HCT116 (cell line): ENCODE measurements around the gene FAM193A. TPM values are rescaled to one million over a fixed set of nuclear protein-coding genes. Genes with fewer than 3 reads are reported as not detected.

Experiments used
- ATAC-seq: fragments of 200-7000 bp; cut with Tn5 transposase; 2 replicates; pipeline ENCODE4 v1.9.1; 2020; ENCODE audit warnings: mild to moderate bottlenecking, moderate library complexity
- BruUV-seq: library from RNA; stranded (reverse); fragments of 400-500 nt; replicated peaks from 2 replicates; lab custom pipeline; 2021; lab: Mats Ljungman, UMichigan
- CTCF ChIA-PET: fragments of 300-600 bp; sonication (Branson Sonifier 250); formaldehyde crosslinking; loops from one replicate; lab custom pipeline; 2021; ENCODE audit warnings: antibody characterized with exemption; lab: Charles Lee
- POLR2A ChIA-PET: fragments of 300-600, 350-600 bp; sonication (Branson Sonifier 250); formaldehyde crosslinking; loops from one replicate; lab custom pipeline; 2021; ENCODE audit warnings: antibody characterized with exemption; lab: Charles Lee
- RAD21 ChIA-PET, 2 experiments: fragments of 300-600 bp; sonication (Branson Sonifier 250); formaldehyde crosslinking; loops; one replicate each; lab custom pipeline; 2023; ENCODE audit warnings: low total read pairs in 2 of 2; ENCODE audit not compliant: uncharacterized antibody in 2 of 2, unreplicated experiment in 2 of 2, low non-redundant PET in 1 of 2; lab: Charles Lee
- DNase-seq: peaks from one replicate; pipeline ENCODE4 v3.0.0-alpha.2; 2010; ENCODE audit warnings: low read depth, low spot score
- H2AFZ ChIP-seq: fragments of 200-600 bp; shearing (Covaris generic), sonication (generic); 2 replicates; pipeline ENCODE4 v1.6.1; 2017; ENCODE audit warnings: low read depth, mixed run types, mixed read lengths, antibody characterized with exemption, low read length; ENCODE audit not compliant: poor library complexity, severe bottlenecking
- H3K27ac ChIP-seq: 2 replicates; pipeline ENCODE4 v1.5.1; 2012; ENCODE audit warnings: low read depth, low read length
- H3K27me3 ChIP-seq: fragments of 200-600 bp; sonication (generic); 2 replicates; pipeline ENCODE4 v1.6.1; 2016; ENCODE audit warnings: mixed run types, low read length, mixed read lengths; ENCODE audit not compliant: insufficient read depth
- H3K36me3 ChIP-seq, 2 experiments: fragments of 200-500 bp in 1 of 2; fragments of 200-600 bp in 1 of 2; sonication (Bioruptor generic) in 1 of 2; sonication (generic) in 1 of 2; 2 replicates each; pipeline versions ENCODE4 v1.5.1 to v1.6.1; 2014 to 2016; ENCODE audit warnings: low read length in 2 of 2, inconsistent platforms in 1 of 2, mixed read lengths in 1 of 2, mixed run types in 1 of 2; ENCODE audit not compliant: insufficient read depth in 2 of 2, control insufficient read depth in 1 of 2
- H3K4me1 ChIP-seq, 2 experiments: fragments of 200-600 bp in 1 of 2; sonication (generic) in 1 of 2; 2 replicates each; pipeline versions ENCODE4 v1.5.1 to v1.6.1; 2012 to 2017; ENCODE audit warnings: low read length in 2 of 2, inconsistent platforms in 1 of 2, mild to moderate bottlenecking in 1 of 2, mixed read lengths in 1 of 2, mixed run types in 1 of 2, moderate library complexity in 1 of 2; ENCODE audit not compliant: insufficient read depth in 2 of 2, control insufficient read depth in 1 of 2
- H3K4me2 ChIP-seq: fragments of 200-600 bp; sonication (generic); 2 replicates; pipeline ENCODE4 v1.6.1; 2017; ENCODE audit warnings: mixed run types, low read length, mixed read lengths
- H3K4me3 ChIP-seq, 2 experiments: fragments of 200-600 bp in 1 of 2; sonication (generic) in 1 of 2; replicated peaks in 1 of 2; 2 replicates each; pipeline ENCODE4 v1.5.1; 2011 to 2016; ENCODE audit warnings: low read length in 2 of 2, control low read depth in 1 of 2, low read depth in 1 of 2, mild to moderate bottlenecking in 1 of 2, mixed read lengths in 1 of 2, mixed run types in 1 of 2
- H3K79me2 ChIP-seq: fragments of 200-600 bp; sonication (generic); 2 replicates; pipeline ENCODE4 v1.6.1; 2017; ENCODE audit warnings: mild to moderate bottlenecking, mixed run types, low read length, moderate library complexity, mixed read lengths; ENCODE audit not compliant: insufficient read depth
- H3K9ac ChIP-seq: fragments of 200-600 bp; sonication (generic); 2 replicates; pipeline ENCODE4 v1.6.1; 2016; ENCODE audit warnings: low read length, mixed read lengths
- H3K9me2 ChIP-seq: fragments of 200-600 bp; sonication (generic), shearing (Covaris generic); 2 replicates; pipeline ENCODE4 v1.6.1; 2017; ENCODE audit warnings: mixed run types, mild to moderate bottlenecking, moderate library complexity; ENCODE audit not compliant: insufficient read depth
- H3K9me3 ChIP-seq, 2 experiments: fragments of 200-500 bp in 1 of 2; fragments of 200-600 bp in 1 of 2; sonication (Bioruptor generic) in 1 of 2; sonication (generic) in 1 of 2; 2 replicates each; pipeline ENCODE4 v1.6.1; 2014 to 2017; ENCODE audit warnings: low read length in 2 of 2, mixed read lengths in 2 of 2, inconsistent platforms in 1 of 2, low read depth in 1 of 2, mild to moderate bottlenecking in 1 of 2, mixed run types in 1 of 2, moderate library complexity in 1 of 2; ENCODE audit not compliant: control insufficient read depth in 1 of 2, insufficient read depth in 1 of 2
- H4K20me1 ChIP-seq: fragments of 200-600 bp; sonication (generic), shearing (Covaris generic); 2 replicates; pipeline ENCODE4 v1.6.1; 2017; ENCODE audit warnings: mixed run types, mild to moderate bottlenecking, moderate library complexity; ENCODE audit not compliant: insufficient read depth
- ATF3 ChIP-seq: IDR thresholded peaks from 2 replicates; pipeline ENCODE4 v1.6.1; 2012
- EZH2 ChIP-seq: fragments of 200-600 bp; sonication (generic); IDR thresholded peaks from 2 replicates; pipeline ENCODE4 v1.6.1; 2017; ENCODE audit warnings: antibody characterized with exemption, mixed run types
- JUND ChIP-seq: IDR thresholded peaks from 2 replicates; pipeline ENCODE4 v1.6.1; 2012
- POLR2AphosphoS5 ChIP-seq: IDR thresholded peaks from 2 replicates; pipeline ENCODE4 v1.6.1; 2011; ENCODE audit warnings: mild to moderate bottlenecking, low read depth, low read length, moderate library complexity
- SIN3A ChIP-seq: IDR thresholded peaks from 2 replicates; pipeline ENCODE4 v1.6.1; 2012; ENCODE audit warnings: low read depth
- SRF ChIP-seq: IDR thresholded peaks from 2 replicates; pipeline ENCODE4 v1.6.1; 2012; ENCODE audit warnings: low read depth
- ZBTB33 ChIP-seq: IDR thresholded peaks from 2 replicates; pipeline ENCODE4 v1.6.1; 2011; ENCODE audit warnings: mild to moderate bottlenecking, low read length, moderate library complexity; ENCODE audit not compliant: insufficient replicate concordance; ENCODE audit errors: extremely low read depth
- ZNF274 ChIP-seq: fragments of 200-500 bp; sonication (Bioruptor generic); IDR thresholded peaks from 2 replicates; pipeline ENCODE4 v1.6.1; 2014; ENCODE audit warnings: mild to moderate bottlenecking, low read depth, low read length, inconsistent platforms
- intact Hi-C: fragments of 100-400 bp; cut with micrococcal nuclease; formaldehyde crosslinking; loops from 2 replicates; pipeline ENCODE4 v1.10.0; 2022
- total RNA-seq: library from RNA; stranded (reverse); gene quantifications from one replicate; pipeline ENCODE4 v1.2.1, GENCODE V29; 2021; ENCODE audit not compliant: unreplicated experiment
- TF ChIP-seq, protein P1 (sequence below): IDR thresholded peaks from 2 replicates; pipeline ENCODE4 v1.6.1; 2012; ENCODE audit warnings: low read depth

The FAM193A gene
- total RNA-seq, 1 experiment from 2014 or later: 15.7 TPM

DNA sequence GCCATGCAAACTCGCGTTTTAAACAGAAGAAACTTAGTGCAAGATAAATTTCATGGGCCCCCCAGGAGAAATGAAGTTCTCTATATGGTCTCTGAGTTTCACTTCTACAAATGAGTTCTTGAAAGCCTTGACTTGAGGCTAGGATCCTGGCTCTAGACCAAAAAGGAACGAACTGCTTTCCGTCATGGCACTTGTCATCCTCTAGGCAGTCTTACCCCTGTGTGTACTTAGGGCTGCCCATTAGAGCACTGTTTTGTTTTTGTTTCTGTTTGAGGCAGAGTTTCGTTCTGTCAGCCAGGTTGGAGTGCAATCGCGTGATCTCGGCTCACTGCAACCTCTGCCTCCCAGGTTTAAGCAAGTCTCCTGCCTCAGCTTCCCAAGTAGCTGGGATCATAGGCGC, 38.5 kb upstream of the FAM193A start (continued):
- TF ChIP-seq, protein P1, sequence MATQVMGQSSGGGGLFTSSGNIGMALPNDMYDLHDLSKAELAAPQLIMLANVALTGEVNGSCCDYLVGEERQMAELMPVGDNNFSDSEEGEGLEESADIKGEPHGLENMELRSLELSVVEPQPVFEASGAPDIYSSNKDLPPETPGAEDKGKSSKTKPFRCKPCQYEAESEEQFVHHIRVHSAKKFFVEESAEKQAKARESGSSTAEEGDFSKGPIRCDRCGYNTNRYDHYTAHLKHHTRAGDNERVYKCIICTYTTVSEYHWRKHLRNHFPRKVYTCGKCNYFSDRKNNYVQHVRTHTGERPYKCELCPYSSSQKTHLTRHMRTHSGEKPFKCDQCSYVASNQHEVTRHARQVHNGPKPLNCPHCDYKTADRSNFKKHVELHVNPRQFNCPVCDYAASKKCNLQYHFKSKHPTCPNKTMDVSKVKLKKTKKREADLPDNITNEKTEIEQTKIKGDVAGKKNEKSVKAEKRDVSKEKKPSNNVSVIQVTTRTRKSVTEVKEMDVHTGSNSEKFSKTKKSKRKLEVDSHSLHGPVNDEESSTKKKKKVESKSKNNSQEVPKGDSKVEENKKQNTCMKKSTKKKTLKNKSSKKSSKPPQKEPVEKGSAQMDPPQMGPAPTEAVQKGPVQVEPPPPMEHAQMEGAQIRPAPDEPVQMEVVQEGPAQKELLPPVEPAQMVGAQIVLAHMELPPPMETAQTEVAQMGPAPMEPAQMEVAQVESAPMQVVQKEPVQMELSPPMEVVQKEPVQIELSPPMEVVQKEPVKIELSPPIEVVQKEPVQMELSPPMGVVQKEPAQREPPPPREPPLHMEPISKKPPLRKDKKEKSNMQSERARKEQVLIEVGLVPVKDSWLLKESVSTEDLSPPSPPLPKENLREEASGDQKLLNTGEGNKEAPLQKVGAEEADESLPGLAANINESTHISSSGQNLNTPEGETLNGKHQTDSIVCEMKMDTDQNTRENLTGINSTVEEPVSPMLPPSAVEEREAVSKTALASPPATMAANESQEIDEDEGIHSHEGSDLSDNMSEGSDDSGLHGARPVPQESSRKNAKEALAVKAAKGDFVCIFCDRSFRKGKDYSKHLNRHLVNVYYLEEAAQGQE: no peak
- TF ChIP-seq POLR2AphosphoS5 (no peak), ATF3 (no peak), SIN3A (no peak), JUND (no peak), EZH2 (no peak), ZBTB33 (no peak)

DNA sequence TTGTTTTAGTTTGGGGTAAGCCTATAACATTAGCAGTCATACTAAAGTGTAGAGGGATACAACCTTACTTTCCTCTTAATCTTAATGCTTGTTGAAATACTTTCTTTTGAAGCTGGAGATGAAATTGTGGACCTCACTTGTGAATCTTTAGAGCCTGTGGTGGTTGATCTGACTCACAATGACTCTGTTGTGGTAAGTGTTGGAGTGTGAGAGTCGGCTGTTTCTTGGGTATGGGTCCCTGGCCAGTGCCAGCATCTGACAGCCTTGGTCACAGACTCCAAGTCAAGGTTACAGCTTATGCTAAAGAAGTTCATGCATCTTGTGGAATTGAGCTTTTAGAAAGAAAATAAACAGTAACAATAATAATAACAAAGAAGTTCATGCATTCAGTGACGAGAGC, 35.9 kb upstream of the FAM193A start:
- no peak overlapping the region for H3K4me3 ChIP-seq
- peaks cover 3% of the 10 kb centered on the region; the same call in 1 of the 2 replicates for H4K20me1 ChIP-seq
- no peaks in the 10 kb centered on the region for H3K9me2 ChIP-seq
- H3K36me3 ChIP-seq: peaks cover 51 to 54% of the 10 kb centered on the region in 2 experiments
- H3K27ac ChIP-seq: no peak overlapping the region
- no peak overlapping the region for H3K4me2 ChIP-seq
- intact Hi-C loops: no loop called here
- DNase-seq (no peak), ATAC-seq (no peak)
- RAD21 ChIA-PET: no interaction called here
- TF ChIP-seq ZNF274 (no peak), SRF (no peak)
- TF ChIP-seq, protein P1: no peak
- H3K9ac ChIP-seq: no peak overlapping the region
- no peaks in the 10 kb centered on the region for H3K27me3 ChIP-seq
- CTCF ChIA-PET: interaction anchor here (1.0 kb wide), 1 partner anchor 10 kb away, joined by 5 read pairs; no protein-coding TSS in a partner anchor
- POLR2A ChIA-PET: no interaction called here
- BruUV-seq: no TSS peak
- no peaks in the 10 kb centered on the region for H3K9me3 ChIP-seq
- H3K79me2 ChIP-seq: peaks cover 85% of the 10 kb centered on the region
- H2AFZ ChIP-seq: no peak overlapping the region
- no peaks in the 10 kb centered on the region for H3K4me1 ChIP-seq
